GM18498 (cell line): Measurements from ENCODE around the gene TMEM120B.

Experiments used
- ATAC-seq: cut with Tn5 transposase; IDR thresholded peaks from one replicate; pipeline ENCODE4 v1.9.1; 2021; ENCODE audit warnings: mild to moderate bottlenecking, moderate library complexity; ENCODE audit not compliant: unreplicated experiment

TMEM120B gene

DNA sequence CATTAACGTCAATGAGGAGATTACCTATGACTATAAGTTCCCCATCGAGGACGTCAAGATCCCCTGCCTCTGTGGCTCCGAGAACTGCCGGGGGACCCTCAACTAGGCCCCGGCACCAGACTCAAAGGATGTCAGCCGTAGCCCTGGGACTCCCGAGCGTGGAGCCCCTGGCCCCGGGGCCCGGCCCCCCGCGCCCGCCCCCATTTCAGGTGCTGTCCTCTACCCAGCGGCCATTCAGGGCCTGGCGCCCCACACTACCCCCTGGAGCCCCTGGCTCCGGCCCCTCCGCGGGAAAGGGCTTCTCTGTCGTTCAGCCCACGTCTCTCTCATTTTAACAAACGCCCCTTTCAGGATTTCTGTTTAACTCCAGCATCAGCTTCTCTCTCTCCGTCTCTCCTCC, 117.6 kb downstream of the TMEM120B start:
- no peak for ATAC-seq

DNA sequence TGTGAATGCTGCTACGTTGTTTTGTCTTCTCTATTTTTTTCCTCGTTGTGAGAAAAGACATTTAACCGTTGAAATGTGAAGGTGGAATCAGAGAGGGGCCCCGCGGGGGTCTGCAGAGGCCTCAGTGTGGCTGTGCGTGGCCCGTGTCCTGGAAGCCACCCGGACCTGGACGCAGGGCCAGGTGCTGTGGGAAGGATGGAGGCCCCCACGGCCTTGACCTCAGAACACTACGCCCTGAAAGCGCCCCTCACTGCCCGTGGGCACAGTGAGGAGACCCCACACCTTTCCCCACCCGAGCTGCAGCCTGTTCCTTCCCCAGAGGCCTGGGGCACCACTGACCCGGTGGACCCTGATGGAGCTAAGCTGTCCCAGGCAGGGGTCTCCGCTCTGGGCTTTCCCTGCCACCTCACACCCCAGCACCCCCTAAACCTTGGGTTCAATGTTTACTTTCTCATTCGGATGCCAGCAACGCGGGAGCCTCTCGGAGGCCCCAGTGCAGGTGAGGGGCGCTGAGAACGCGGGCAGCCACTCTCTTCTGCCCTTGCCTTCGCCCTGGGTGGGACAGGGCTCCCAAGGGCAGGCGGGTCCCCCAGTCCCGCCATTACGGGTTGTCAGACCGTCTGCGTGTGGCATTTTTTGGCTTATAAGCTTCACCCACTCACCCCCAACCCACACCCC, 118.2 kb downstream of the TMEM120B start:
- ATAC-seq: no peak
